OCI-LY3 (cell line): Measurements from ENCODE around the gene APOBEC3F.

Experiments
- CTCF ChIP-seq: fragments of 200-600, 300-600 bp; sonication (generic); IDR thresholded peaks from 2 replicates; pipeline ENCODE4 v1.5.1; 2014; ENCODE audit warnings: antibody characterized with exemption, low read length, low read depth
- EZH2phosphoT487 ChIP-seq: fragments of 200-600 bp; shearing (Covaris generic); IDR thresholded peaks from 2 replicates; pipeline ENCODE4 v1.6.1; 2018; ENCODE audit warnings: antibody characterized with exemption, mixed run types, low read depth

GRCh38 chr22:39095971-39096370, 55.3 kb downstream of the APOBEC3F start:
- TF ChIP-seq CTCF, result no peak
- no peak for TF ChIP-seq EZH2phosphoT487
